Measurements from ENCODE around the gene PPM1A.

PPM1A gene

GRCh38 chr14:60248697-60249318 lies at the start of gene PPM1A:
Gene PPM1A, plus strand, starts transcription at chr14:60249221. Its CDS starts 33,483 bp downstream, at chr14:60282704.
- DNase-seq = peak; percentile 89 to 92

GRCh38 chr14:60199321-60199720 lies 49.7 kb upstream of the PPM1A start:
- no peak for DNase-seq

- no peak for DNase-seq
Measured at GRCh38 chr14:60204104-60204842, 44.7 kb upstream of the PPM1A start.

GRCh38 chr14:60204843-60205774 lies 43.9 kb upstream of the PPM1A start:
- DNase-seq = no peak

GRCh38 chr14:60206249-60206670 lies 42.8 kb upstream of the PPM1A start:
- DNase-seq = no peak

GRCh38 chr14:60206837-60207533 lies 42.0 kb upstream of the PPM1A start:
- no peak for DNase-seq

- DNase-seq = no peak
Measured at GRCh38 chr14:60210703-60211102, 38.3 kb upstream of the PPM1A start.

GRCh38 chr14:60211153-60211552 lies 37.9 kb upstream of the PPM1A start:
- no peak for DNase-seq

GRCh38 chr14:60212503-60213371 lies 36.3 kb upstream of the PPM1A start:
- no peak for DNase-seq

- no peak for DNase-seq
Measured at GRCh38 chr14:60214003-60214402, 35.0 kb upstream of the PPM1A start.

- DNase-seq = no peak
Measured at GRCh38 chr14:60214415-60215126, 34.5 kb upstream of the PPM1A start.

GRCh38 chr14:60215127-60215444 lies 33.9 kb upstream of the PPM1A start:
- no peak for DNase-seq

- DNase-seq = no peak
Measured at GRCh38 chr14:60215520-60216420, 33.3 kb upstream of the PPM1A start.

- no peak for DNase-seq
Measured at GRCh38 chr14:60217713-60218112, 31.3 kb upstream of the PPM1A start.

GRCh38 chr14:60220084-60220483 lies 28.9 kb upstream of the PPM1A start:
- no peak for DNase-seq

GRCh38 chr14:60220917-60221316 lies 28.1 kb upstream of the PPM1A start:
- no peak for DNase-seq

GRCh38 chr14:60221457-60221856 lies 27.6 kb upstream of the PPM1A start:
- no peak for DNase-seq

GRCh38 chr14:60222820-60223219 lies 26.2 kb upstream of the PPM1A start:
- peak; percentile 67 to 85 for DNase-seq

GRCh38 chr14:60225265-60225664 lies 23.8 kb upstream of the PPM1A start:
- no peak for DNase-seq

- no peak for DNase-seq
Measured at GRCh38 chr14:60226298-60226697, 22.7 kb upstream of the PPM1A start.

Data from hippocampal formation (tissue), 2 donors.